Erythroblast (primary cell): ENCODE results near the gene POU6F1.

Experiments
- GATA1 ChIP-seq: IDR thresholded peaks from 2 replicates; pipeline ENCODE4 v1.6.1; 2011; ENCODE audit warnings: low read depth, mild to moderate bottlenecking, control low read depth, low read length, moderate library complexity
- POLR2A ChIP-seq: IDR thresholded peaks from 2 replicates; pipeline ENCODE4 v1.6.1; 2011; ENCODE audit warnings: mild to moderate bottlenecking, low read length

DNA sequence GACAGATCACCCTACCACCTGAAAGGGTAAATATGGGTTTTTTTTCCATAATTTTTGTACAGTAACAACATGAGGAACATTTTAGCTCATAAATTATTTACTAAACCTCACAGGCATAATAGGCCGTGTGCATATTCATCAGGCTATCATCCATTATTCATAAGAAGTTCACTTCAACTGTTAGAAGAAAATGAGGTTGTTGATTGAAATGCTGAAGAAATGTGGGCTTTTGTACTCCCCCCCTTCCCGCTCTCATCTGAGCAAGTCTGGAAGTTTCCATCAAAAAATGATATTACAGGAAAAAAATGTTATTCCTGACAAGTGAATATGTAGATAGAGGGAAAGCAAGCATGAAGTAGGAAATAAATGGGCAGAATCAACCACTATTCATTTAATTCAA, 7.9 kb upstream of the POU6F1 start:
- TF ChIP-seq POLR2A (no peak), GATA1 (no peak)
